HG02943 (cell line): ENCODE results near the gene TGFA.

Experiments used
- ATAC-seq: cut with Tn5 transposase; IDR thresholded peaks from one replicate; pipeline ENCODE4 v1.9.1; 2021; ENCODE audit warnings: mild to moderate bottlenecking, low read depth, moderate library complexity; ENCODE audit not compliant: unreplicated experiment

Gene TGFA

GRCh38 chr2:70553584-70554337 is at the start of gene TGFA:
Gene TGFA, minus strand, starts transcription at chr2:70553826. Its CDS starts 59 bp downstream, at chr2:70553767.
- peak; percentile 61 for ATAC-seq

- no peak for ATAC-seq
Observed at GRCh38 chr2:70603066-70603465, 49.4 kb upstream of the TGFA start.

- no peak for ATAC-seq
Observed at GRCh38 chr2:70598197-70598596, 44.6 kb upstream of the TGFA start.

- no peak for ATAC-seq
Observed at GRCh38 chr2:70596739-70597138, 43.1 kb upstream of the TGFA start.

GRCh38 chr2:70596293-70596692 is 42.7 kb upstream of the TGFA start:
- no peak for ATAC-seq

GRCh38 chr2:70583091-70583490 is 29.5 kb upstream of the TGFA start:
- ATAC-seq = no peak

- ATAC-seq = no peak
Observed at GRCh38 chr2:70580352-70580751, 26.7 kb upstream of the TGFA start.

- no peak for ATAC-seq
Observed at GRCh38 chr2:70574618-70575017, 21.0 kb upstream of the TGFA start.

- ATAC-seq = no peak
Observed at GRCh38 chr2:70574109-70574508, 20.5 kb upstream of the TGFA start.

- ATAC-seq = no peak
Observed at GRCh38 chr2:70570041-70570661, 16.5 kb upstream of the TGFA start.

- no peak for ATAC-seq
Observed at GRCh38 chr2:70569559-70569958, 15.9 kb upstream of the TGFA start.

GRCh38 chr2:70566906-70567305 is 13.3 kb upstream of the TGFA start:
- ATAC-seq = no peak

- no peak for ATAC-seq
Observed at GRCh38 chr2:70566464-70566863, 12.8 kb upstream of the TGFA start.

GRCh38 chr2:70565039-70565731 is 11.6 kb upstream of the TGFA start:
- ATAC-seq = no peak

GRCh38 chr2:70561893-70562292 is 8.3 kb upstream of the TGFA start:
- ATAC-seq = no peak

- ATAC-seq = no peak
Observed at GRCh38 chr2:70560442-70560841, 6.8 kb upstream of the TGFA start.

GRCh38 chr2:70560040-70560439 is 6.4 kb upstream of the TGFA start:
- ATAC-seq = no peak

GRCh38 chr2:70558195-70558808 is 4.7 kb upstream of the TGFA start:
- no peak for ATAC-seq

GRCh38 chr2:70557171-70557838 is 3.7 kb upstream of the TGFA start:
- no peak for ATAC-seq

- ATAC-seq = no peak
Observed at GRCh38 chr2:70556608-70557007, 3.0 kb upstream of the TGFA start.
